ENCODE measurements around the gene MSL1.

DNA sequence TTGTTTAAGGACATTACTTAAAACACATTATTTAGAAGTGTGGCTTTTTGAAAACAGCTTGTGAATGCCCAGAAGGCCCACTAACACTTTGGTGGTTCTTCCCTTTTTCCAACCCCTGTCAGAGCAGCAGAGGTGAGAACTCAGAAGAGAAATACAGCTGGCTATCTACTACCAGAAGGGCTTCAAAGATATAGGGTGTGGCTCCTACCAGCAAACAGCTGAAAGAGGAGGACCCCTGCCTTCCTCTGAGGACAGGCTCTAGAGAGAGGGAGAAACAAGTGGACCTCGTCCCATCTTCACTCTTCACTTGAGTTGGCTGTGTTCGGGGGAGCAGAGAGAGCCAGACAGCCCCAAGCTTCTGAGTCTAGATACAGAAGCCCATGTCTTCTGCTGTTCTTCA lies 48.6 kb downstream of the MSL1 start:
- no peak for TF ChIP-seq POLR2A (IDR thresholded peaks at IDR 0.05)
- TF ChIP-seq, protein P1, sequence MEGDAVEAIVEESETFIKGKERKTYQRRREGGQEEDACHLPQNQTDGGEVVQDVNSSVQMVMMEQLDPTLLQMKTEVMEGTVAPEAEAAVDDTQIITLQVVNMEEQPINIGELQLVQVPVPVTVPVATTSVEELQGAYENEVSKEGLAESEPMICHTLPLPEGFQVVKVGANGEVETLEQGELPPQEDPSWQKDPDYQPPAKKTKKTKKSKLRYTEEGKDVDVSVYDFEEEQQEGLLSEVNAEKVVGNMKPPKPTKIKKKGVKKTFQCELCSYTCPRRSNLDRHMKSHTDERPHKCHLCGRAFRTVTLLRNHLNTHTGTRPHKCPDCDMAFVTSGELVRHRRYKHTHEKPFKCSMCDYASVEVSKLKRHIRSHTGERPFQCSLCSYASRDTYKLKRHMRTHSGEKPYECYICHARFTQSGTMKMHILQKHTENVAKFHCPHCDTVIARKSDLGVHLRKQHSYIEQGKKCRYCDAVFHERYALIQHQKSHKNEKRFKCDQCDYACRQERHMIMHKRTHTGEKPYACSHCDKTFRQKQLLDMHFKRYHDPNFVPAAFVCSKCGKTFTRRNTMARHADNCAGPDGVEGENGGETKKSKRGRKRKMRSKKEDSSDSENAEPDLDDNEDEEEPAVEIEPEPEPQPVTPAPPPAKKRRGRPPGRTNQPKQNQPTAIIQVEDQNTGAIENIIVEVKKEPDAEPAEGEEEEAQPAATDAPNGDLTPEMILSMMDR (IDR thresholded peaks at IDR 0.05): no peak
